Right hindlimb (tissue), 1 donor: Measurements from ENCODE around the gene LRFN4.

Experiments
- DNase-seq: peaks from one replicate; pipeline ENCODE4 v3.0.0-alpha.2; 2018

LRFN4 gene

DNA sequence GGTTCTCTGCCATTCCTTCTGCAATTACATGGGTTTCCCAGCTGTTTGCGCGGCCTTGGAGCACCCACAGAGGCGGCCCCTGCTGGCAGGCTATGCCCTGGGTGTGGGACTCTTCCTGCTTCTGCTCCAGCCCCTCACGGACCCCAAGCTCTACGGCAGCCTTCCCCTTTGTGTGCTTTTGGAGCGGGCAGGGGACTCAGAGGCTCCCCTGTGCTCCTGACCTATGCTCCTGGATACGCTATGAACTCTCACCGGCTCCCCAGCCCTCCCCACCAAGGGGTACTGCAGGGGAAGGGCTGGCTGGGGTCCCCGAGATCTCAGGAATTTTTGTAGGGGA lies 11.0 kb upstream of the LRFN4 start:
- no peak for DNase-seq

- no peak for DNase-seq
These were observed 10.2 kb upstream of the LRFN4 start for GRCh38 chr11:66846671-66847091.

GRCh38 chr11:66847461-66848232 lies 9.2 kb upstream of the LRFN4 start:
- no peak for DNase-seq

GRCh38 chr11:66848671-66849500 lies 8.0 kb upstream of the LRFN4 start:
- DNase-seq: no peak

- DNase-seq: no peak
These were observed 7.2 kb upstream of the LRFN4 start for GRCh38 chr11:66849501-66850234.

- no peak for DNase-seq
These were observed 6.7 kb upstream of the LRFN4 start for GRCh38 chr11:66850235-66850587.

DNA sequence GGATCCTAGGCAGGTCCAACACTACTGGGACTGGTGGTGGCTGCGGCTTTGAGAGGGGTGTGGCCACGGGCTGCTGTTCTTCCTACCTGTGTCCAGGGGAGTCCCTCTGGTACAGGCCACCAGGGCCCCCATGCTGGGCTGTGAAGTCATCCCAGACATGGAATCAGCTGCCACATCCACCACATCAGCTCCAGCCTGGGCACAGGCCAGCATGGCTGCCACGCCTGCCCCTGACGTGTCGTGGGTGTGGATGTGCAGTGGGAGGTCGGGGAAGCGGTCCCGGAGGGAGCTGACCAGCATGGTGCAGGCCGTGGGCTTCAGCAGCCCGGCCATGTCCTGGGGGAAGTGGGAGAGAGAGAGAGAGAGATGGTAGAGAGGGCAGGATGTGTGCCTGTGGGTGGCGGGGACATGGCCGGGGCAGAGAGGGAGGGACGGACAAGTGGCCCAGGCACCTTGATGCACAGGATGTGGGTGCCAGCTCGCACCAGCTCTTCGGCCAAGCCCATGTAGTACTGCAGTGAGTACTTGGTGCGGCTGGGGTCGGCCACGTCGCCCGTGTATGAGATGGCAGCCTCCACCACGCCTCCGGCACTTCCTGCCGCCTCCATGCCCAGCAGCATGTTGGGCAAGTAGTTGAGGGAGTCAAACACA lies 6.2 kb upstream of the LRFN4 start:
- DNase-seq: peak; percentile 24

DNA sequence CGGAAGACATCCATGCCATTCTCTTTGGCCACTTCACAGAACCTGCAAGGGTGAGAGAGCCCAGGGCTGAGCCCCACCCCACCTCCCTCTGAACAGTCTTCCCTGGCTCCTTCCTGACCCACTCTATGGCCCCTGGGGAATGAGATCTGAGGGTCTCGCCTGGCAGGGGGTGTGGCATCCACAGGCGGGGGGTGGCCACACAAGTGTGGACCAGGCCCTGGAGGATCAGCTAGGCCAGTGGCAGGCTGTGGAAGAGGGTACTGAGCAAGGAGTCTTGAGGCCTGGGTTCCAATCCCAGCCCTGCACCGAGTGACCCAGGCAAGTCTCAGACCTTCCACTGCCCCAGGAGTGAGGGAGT lies 5.6 kb upstream of the LRFN4 start:
- no peak for DNase-seq

- peak; percentile 23 for DNase-seq
These were observed 5.0 kb upstream of the LRFN4 start for GRCh38 chr11:66851698-66852465.

DNA sequence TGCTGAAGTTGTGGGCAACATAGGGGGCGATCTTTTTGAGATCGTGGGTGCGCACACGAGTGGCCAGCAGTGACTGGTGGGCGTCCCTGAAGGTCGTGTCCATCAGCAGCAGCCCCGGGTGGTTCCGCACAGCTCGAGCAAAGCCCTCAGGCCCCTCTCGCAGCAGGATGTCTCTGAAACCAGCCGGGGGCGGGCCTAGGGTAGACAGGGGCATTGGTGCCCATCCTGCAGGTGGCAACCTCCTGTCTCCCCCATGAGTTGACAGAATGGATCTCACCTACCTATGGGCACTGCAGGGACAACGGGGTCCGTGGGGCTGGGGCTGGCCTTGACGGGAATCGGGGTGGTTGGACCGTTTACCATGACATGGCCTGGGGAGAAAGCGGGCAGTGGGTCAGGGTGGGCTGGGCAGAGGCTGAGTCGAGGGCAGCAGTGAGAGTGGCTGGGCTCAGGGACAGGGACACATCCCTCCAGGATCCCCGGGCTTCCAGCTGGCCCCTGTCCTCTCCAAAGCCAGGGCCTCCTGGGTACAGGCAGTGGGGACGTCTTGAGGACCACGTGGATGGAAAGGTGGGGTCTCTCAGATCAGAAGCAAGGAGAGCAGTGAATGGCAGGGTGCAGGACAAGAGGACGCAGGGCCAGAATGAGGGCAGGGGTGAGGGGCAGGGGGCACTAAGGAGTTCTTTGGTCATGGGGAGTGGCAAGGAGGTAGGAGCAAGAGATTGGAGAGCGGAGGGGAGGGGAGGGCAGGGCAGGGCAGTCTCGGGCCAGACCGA lies 4.2 kb upstream of the LRFN4 start:
- DNase-seq: no peak

DNA sequence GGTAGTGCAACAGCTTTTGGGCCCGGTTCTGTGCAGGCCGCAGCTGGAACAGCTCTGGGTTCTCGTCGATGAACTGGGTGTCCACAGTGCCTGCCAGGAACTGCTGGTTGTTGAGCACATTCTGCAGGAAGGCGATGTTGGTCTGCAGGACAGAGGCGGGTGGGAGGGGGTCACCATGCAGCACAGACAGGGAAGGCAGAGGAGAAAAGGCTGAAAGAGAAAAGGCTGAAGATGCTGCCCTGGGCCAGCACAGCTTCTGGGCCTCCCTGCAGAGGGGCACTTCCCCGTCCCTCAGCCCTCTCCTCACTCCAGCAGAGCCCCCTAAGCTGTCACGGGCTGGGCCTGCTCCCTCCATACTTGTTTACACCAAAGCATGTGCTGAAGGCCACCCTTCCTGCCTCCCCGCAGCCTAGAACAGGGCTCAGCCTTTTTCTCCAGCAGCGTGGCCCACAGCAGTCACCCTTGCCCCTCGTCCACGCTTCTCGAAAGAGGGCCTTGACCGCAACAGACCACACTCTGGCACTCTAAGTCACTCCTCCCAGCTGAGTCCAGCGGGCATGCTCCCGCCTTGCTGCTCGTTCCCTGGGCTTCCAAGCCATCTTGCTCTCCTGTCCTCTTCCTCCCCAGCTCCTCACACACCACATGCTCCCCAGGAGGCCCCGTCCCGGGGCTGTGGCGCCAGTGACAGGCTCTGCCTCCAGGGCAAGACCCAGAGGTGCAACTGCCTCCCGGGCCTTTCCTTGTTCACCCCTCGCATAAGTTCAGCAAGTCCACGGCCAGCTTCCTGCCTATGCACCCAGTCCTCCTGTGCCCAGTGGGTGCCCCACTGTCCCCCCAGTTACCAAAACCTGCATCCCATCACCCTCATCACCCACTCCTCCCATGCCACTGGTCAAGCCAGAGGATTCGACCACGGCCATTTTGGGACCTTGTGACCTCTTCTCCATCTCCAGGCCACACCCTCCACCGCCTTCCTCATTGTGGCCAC lies 3.3 kb upstream of the LRFN4 start:
- no peak for DNase-seq

DNA sequence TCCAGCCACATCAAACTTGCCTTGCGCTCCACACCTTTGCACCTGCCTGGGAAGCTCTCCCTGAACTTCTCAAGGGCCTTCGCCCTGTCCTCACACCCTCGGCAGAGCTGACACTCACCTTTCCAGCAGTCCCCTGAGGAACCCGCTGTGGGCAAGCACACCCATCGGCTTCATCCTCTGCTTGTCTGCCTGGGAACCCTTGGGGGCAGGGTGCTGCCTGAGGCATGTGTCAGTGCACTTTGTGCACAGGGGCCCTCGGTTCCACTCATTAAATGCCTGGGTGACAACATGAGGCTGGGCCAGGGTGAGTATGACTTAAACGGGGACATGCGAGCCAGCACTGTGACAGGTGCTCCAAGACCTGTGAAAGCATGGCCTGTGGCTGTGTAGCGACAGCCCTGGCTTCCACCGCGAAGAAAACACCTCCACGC lies 2.6 kb upstream of the LRFN4 start:
- no peak for DNase-seq

GRCh38 chr11:66854729-66855211 lies 2.1 kb upstream of the LRFN4 start:
- peak; percentile 9 for DNase-seq

DNA sequence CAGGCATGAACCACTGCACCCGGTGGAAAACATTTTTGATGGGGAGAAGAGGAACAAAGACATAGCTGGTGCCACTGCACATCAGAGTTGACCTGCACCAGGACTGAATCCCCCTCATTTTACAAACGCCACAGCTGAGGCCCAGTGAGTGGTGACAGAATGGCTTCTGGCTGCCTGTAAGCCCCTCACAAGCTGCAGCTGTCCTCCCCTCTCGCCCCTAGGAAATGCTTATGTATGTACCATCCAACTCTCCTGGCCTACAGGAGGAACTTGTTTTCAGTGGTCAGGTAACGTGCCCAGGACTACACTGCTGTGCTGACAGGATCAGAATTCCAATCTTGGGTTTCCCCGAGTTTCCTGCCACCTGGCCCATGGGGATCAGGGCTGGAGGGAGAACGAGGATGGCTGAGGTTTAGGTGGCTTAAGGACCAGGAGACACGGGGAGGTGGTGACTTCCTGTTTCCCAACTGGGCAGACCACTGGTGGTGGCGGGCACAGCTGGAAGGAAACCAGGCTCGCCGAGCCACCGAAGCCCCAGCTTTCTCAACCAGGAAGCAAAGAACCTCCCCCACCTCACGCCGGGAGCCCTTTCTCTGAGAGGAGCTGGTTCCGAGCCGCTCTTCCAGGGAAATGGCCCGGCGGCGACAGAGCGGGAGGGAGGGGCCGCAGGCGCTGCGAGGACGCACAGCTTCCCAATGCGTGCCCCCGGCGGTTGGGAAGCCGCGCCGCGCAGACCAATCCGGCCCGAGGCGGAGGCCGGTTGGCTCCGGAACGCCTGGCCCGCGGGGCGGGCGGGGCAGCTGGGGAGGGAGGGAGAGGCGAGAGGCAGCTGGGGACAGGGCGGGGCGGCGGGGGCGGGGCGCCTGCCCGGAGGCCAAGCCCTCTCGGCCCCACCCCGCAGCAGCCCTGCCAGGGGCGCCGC lies 1.0 kb upstream of the LRFN4 start:
- DNase-seq: peak; percentile 96

DNA sequence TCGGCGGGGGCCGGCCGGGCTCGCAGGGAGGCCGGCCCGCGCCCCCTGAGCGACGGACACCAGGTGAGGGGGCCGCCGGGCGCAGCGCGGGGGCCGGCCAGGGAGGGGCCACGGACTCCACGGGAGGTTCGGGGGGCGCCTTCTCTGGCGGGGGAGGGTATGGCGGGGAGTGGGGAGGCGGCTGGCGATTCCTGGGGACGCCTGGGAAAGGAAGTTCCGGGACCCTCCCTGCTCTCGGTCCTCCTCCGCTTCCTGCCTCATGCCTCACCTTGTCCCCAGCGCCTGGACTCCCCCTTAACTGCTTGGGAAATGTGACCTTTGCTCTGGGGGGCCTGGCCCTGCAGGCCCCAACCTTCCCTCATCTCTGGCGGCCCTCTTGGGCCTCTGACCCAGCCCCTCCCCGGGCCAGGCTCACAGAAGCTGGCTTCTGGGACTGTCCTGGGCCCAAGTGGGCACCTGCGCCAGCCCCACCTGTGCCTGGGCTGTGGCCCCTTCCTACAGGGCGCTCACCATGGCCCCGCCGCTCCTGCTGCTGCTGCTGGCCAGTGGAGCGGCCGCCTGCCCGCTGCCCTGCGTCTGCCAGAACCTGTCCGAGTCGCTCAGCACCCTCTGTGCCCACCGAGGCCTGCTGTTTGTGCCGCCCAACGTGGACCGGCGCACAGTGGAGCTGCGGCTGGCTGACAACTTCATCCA lies 516 bp downstream of the LRFN4 start:
- DNase-seq: no peak

GRCh38 chr11:66857927-66858185 lies 992 bp downstream of the LRFN4 start:
- DNase-seq: no peak

DNA sequence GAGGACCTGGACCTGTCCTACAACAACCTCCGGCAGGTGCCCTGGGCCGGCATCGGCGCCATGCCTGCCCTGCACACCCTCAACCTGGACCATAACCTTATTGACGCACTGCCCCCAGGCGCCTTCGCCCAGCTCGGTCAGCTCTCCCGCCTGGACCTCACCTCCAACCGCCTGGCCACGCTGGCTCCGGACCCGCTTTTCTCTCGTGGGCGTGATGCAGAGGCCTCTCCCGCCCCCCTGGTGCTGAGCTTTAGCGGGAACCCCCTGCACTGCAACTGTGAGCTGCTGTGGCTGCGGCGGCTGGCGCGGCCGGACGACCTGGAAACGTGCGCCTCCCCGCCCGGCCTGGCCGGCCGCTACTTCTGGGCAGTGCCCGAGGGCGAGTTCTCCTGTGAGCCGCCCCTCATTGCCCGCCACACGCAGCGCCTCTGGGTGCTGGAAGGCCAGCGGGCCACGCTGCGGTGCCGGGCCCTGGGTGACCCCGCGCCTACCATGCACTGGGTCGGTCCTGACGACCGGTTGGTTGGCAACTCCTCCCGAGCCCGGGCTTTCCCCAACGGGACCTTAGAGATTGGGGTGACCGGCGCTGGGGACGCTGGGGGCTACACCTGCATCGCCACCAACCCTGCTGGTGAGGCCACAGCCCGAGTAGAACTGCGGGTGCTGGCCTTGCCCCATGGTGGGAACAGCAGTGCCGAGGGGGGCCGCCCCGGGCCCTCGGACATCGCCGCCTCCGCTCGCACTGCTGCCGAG lies 1.5 kb downstream of the LRFN4 start:
- DNase-seq: no peak
